ENCODE results near the gene LRRC3C.
"Not testable (repeated sequence)": the region's sequence is repeated elsewhere in the genome, so short reads cannot be mapped to it uniquely, and the experiment has no call there.

LRRC3C gene

GRCh38 chr17:39894681-39895376, 32.7 kb upstream of the LRRC3C start:
- no peak overlapping the region for H3K14ac ChIP-seq (ENCODE audit: low read length)
- H3K36me3 ChIP-seq (replicated peaks in 1 of 2; ENCODE audit: control insufficient read depth in 2 of 2, insufficient read depth in 2 of 2, low read length in 2 of 2), result no peaks in the 10 kb centered on the region
- no peak overlapping the region for H3K4me2 ChIP-seq (ENCODE audit: insufficient read depth, low read length, poor library complexity, severe bottlenecking)
- H2AFZ ChIP-seq (ENCODE audit: low read length), result no peak overlapping the region
- no peak overlapping the region for H4K91ac ChIP-seq (ENCODE audit: low read depth, low read length, poor library complexity)
- H3K4me3 ChIP-seq (ENCODE audit: low read length in 2 of 2), result no peak overlapping the region
- no peaks in the 10 kb centered on the region for H3K4me1 ChIP-seq (ENCODE audit: control insufficient read depth in 2 of 2, insufficient read depth in 1 of 2, low read depth in 1 of 2, low read length in 2 of 2)
- H2BK12ac ChIP-seq (ENCODE audit: low read length), result no peak overlapping the region
- peaks cover 0 to 13% (median 0%) of the 10 kb centered on the region in 3 experiments for H3K27me3 ChIP-seq (ENCODE audit: control insufficient read depth in 3 of 3, insufficient read depth in 3 of 3, low read depth in 1 of 3, low read length in 3 of 3)
- H2BK15ac ChIP-seq (ENCODE audit: low read length), result no peak overlapping the region
- no peak overlapping the region for H3K9ac ChIP-seq (ENCODE audit: low read depth, low read length, poor library complexity)
- no peak overlapping the region for H2AK5ac ChIP-seq (ENCODE audit: low read depth, low read length)
- H3K23ac ChIP-seq (ENCODE audit: low read depth, low read length, poor library complexity), result no peak overlapping the region
- no peak overlapping the region for H2BK5ac ChIP-seq (ENCODE audit: low read length)
- H2BK120ac ChIP-seq (ENCODE audit: low read depth, low read length), result no peak overlapping the region
- no peak for DNase-seq (ENCODE audit: low spot score)
- no peak overlapping the region for H3K18ac ChIP-seq (ENCODE audit: low read length)
- no peaks in the 10 kb centered on the region for H3K79me1 ChIP-seq (ENCODE audit: low read depth, low read length)
- H4K8ac ChIP-seq (ENCODE audit: low read depth, low read length), result no peak overlapping the region
- WGBS, 2 donors (ENCODE audit: extremely low coverage in 2 of 2, insufficient read length in 2 of 2, insufficient replicate concordance in 1 of 2), result no CpG with 5 or more reads among the region's 3 CpGs
- H3K27ac ChIP-seq (replicated peaks; ENCODE audit: low read length), result no peak overlapping the region
- no peak overlapping the region for H3K4ac ChIP-seq (ENCODE audit: low read length)
- H3K9me3 ChIP-seq (replicated peaks in 1 of 2; ENCODE audit: control insufficient read depth in 2 of 2, insufficient read depth in 1 of 2, low read depth in 1 of 2, low read length in 2 of 2), result peaks cover 0 to 2% of the 10 kb centered on the region in 2 donors

GRCh38 chr17:39898088-39898487, 29.4 kb upstream of the LRRC3C start:
- Histone ChIP-seq H3K79me1 (ENCODE audit: low read depth, low read length) (no peaks in the 10 kb centered on the region), H4K8ac (ENCODE audit: low read depth, low read length) (no peak overlapping the region), H2BK120ac (ENCODE audit: low read depth, low read length) (no peak overlapping the region), H3K4me3 (ENCODE audit: low read length in 2 of 2) (no peak overlapping the region), H2BK15ac (ENCODE audit: low read length) (no peak overlapping the region), H2BK5ac (ENCODE audit: low read length) (no peak overlapping the region), H3K4me1 (ENCODE audit: control insufficient read depth in 2 of 2, insufficient read depth in 1 of 2, low read depth in 1 of 2, low read length in 2 of 2) (no peaks in the 10 kb centered on the region), H2BK12ac (ENCODE audit: low read length) (no peak overlapping the region), H3K36me3 (replicated peaks in 1 of 2; ENCODE audit: control insufficient read depth in 2 of 2, insufficient read depth in 2 of 2, low read length in 2 of 2) (no peaks in the 10 kb centered on the region), H3K4me2 (ENCODE audit: insufficient read depth, low read length, poor library complexity, severe bottlenecking) (no peak overlapping the region), H3K4ac (ENCODE audit: low read length) (no peak overlapping the region), H3K27me3 (ENCODE audit: control insufficient read depth in 3 of 3, insufficient read depth in 3 of 3, low read depth in 1 of 3, low read length in 3 of 3) (peaks cover 0 to 5% (median 0%) of the 10 kb centered on the region in 3 experiments), H4K91ac (ENCODE audit: low read depth, low read length, poor library complexity) (no peak overlapping the region), H3K23ac (ENCODE audit: low read depth, low read length, poor library complexity) (no peak overlapping the region), H3K27ac (replicated peaks; ENCODE audit: low read length) (no peak overlapping the region), H3K18ac (ENCODE audit: low read length) (no peak overlapping the region), H2AK5ac (ENCODE audit: low read depth, low read length) (no peak overlapping the region), H3K14ac (ENCODE audit: low read length) (no peak overlapping the region), H2AFZ (ENCODE audit: low read length) (no peak overlapping the region), H3K9ac (ENCODE audit: low read depth, low read length, poor library complexity) (no peak overlapping the region), H3K9me3 (replicated peaks in 1 of 2; ENCODE audit: control insufficient read depth in 2 of 2, insufficient read depth in 1 of 2, low read depth in 1 of 2, low read length in 2 of 2) (no peaks in the 10 kb centered on the region)
- no CpG with 5 or more reads among the region's 4 CpGs for WGBS, 2 donors (ENCODE audit: extremely low coverage in 2 of 2, insufficient read length in 2 of 2, insufficient replicate concordance in 1 of 2)
- no peak for DNase-seq (ENCODE audit: low spot score)

- Histone ChIP-seq H3K4me3 (ENCODE audit: low read length in 2 of 2) (no peak overlapping the region), H4K8ac (ENCODE audit: low read depth, low read length) (no peak overlapping the region), H3K9ac (ENCODE audit: low read depth, low read length, poor library complexity) (no peak overlapping the region), H3K4me2 (ENCODE audit: insufficient read depth, low read length, poor library complexity, severe bottlenecking) (no peak overlapping the region), H2BK15ac (ENCODE audit: low read length) (no peak overlapping the region), H3K27ac (replicated peaks; ENCODE audit: low read length) (no peak overlapping the region), H3K9me3 (replicated peaks in 1 of 2; ENCODE audit: control insufficient read depth in 2 of 2, insufficient read depth in 1 of 2, low read depth in 1 of 2, low read length in 2 of 2) (no peaks in the 10 kb centered on the region), H2BK12ac (ENCODE audit: low read length) (no peak overlapping the region), H3K4ac (ENCODE audit: low read length) (no peak overlapping the region), H2BK120ac (ENCODE audit: low read depth, low read length) (no peak overlapping the region), H2AK5ac (ENCODE audit: low read depth, low read length) (no peak overlapping the region), H3K79me1 (ENCODE audit: low read depth, low read length) (no peaks in the 10 kb centered on the region), H4K91ac (ENCODE audit: low read depth, low read length, poor library complexity) (no peak overlapping the region), H3K4me1 (ENCODE audit: control insufficient read depth in 2 of 2, insufficient read depth in 1 of 2, low read depth in 1 of 2, low read length in 2 of 2) (no peaks in the 10 kb centered on the region), H3K18ac (ENCODE audit: low read length) (no peak overlapping the region), H3K36me3 (replicated peaks in 1 of 2; ENCODE audit: control insufficient read depth in 2 of 2, insufficient read depth in 2 of 2, low read length in 2 of 2) (no peaks in the 10 kb centered on the region), H2BK5ac (ENCODE audit: low read length) (no peak overlapping the region), H3K14ac (ENCODE audit: low read length) (no peak overlapping the region), H2AFZ (ENCODE audit: low read length) (no peak overlapping the region), H3K27me3 (ENCODE audit: control insufficient read depth in 3 of 3, insufficient read depth in 3 of 3, low read depth in 1 of 3, low read length in 3 of 3) (peaks cover 0 to 5% (median 0%) of the 10 kb centered on the region in 3 experiments), H3K23ac (ENCODE audit: low read depth, low read length, poor library complexity) (no peak overlapping the region)
- no peak for DNase-seq (ENCODE audit: low spot score)
Observed at GRCh38 chr17:39899215-39899614, 28.3 kb upstream of the LRRC3C start.

GRCh38 chr17:39902027-39902426, 25.5 kb upstream of the LRRC3C start:
- not testable (repeated sequence) for H2AK5ac ChIP-seq (ENCODE audit: low read depth, low read length); H3K4me3 ChIP-seq (ENCODE audit: low read length in 2 of 2); H4K91ac ChIP-seq (ENCODE audit: low read depth, low read length, poor library complexity); H3K36me3 ChIP-seq (replicated peaks in 1 of 2; ENCODE audit: control insufficient read depth in 2 of 2, insufficient read depth in 2 of 2, low read length in 2 of 2); H2AFZ ChIP-seq (ENCODE audit: low read length); H3K4me2 ChIP-seq (ENCODE audit: insufficient read depth, low read length, poor library complexity, severe bottlenecking); H3K9me3 ChIP-seq (replicated peaks in 1 of 2; ENCODE audit: control insufficient read depth in 2 of 2, insufficient read depth in 1 of 2, low read depth in 1 of 2, low read length in 2 of 2); H2BK12ac ChIP-seq (ENCODE audit: low read length); H3K9ac ChIP-seq (ENCODE audit: low read depth, low read length, poor library complexity); H3K27me3 ChIP-seq (ENCODE audit: control insufficient read depth in 3 of 3, insufficient read depth in 3 of 3, low read depth in 1 of 3, low read length in 3 of 3); DNase-seq (ENCODE audit: low spot score); H3K18ac ChIP-seq (ENCODE audit: low read length); H3K14ac ChIP-seq (ENCODE audit: low read length); H2BK120ac ChIP-seq (ENCODE audit: low read depth, low read length); H4K8ac ChIP-seq (ENCODE audit: low read depth, low read length); H2BK15ac ChIP-seq (ENCODE audit: low read length); H2BK5ac ChIP-seq (ENCODE audit: low read length); H3K79me1 ChIP-seq (ENCODE audit: low read depth, low read length); H3K4ac ChIP-seq (ENCODE audit: low read length); H3K27ac ChIP-seq (replicated peaks; ENCODE audit: low read length); H3K4me1 ChIP-seq (ENCODE audit: control insufficient read depth in 2 of 2, insufficient read depth in 1 of 2, low read depth in 1 of 2, low read length in 2 of 2); H3K23ac ChIP-seq (ENCODE audit: low read depth, low read length, poor library complexity)
- WGBS, 2 donors (ENCODE audit: extremely low coverage in 2 of 2, insufficient read length in 2 of 2, insufficient replicate concordance in 1 of 2), result no CpG with 5 or more reads among the region's 2 CpGs

All from neuronal stem cell (in vitro differentiated cells).